NCI-H2227 (cell line): ENCODE results near the gene ZC3HAV1.
A peak's percentile ranks its signal among the peaks of the same experiment; 100 is the strongest.
"Not testable (repeated sequence)": the region's sequence is repeated elsewhere in the genome, so short reads cannot be mapped to it uniquely, and the experiment has no call there.

Experiments used
- DNase-seq: peaks from one replicate; lab custom pipeline; 2025; ENCODE audit not compliant: unreplicated experiment; lab: John Stamatoyannopoulos, UW

The ZC3HAV1 gene

GRCh38 chr7:139109188-139109982 is at the start of gene ZC3HAV1:
TSS of gene ZC3HAV1 (minus strand) at chr7:139109720. CDS start at chr7:139109331, 389 bp downstream.
- peak; percentile 83 for DNase-seq

DNA sequence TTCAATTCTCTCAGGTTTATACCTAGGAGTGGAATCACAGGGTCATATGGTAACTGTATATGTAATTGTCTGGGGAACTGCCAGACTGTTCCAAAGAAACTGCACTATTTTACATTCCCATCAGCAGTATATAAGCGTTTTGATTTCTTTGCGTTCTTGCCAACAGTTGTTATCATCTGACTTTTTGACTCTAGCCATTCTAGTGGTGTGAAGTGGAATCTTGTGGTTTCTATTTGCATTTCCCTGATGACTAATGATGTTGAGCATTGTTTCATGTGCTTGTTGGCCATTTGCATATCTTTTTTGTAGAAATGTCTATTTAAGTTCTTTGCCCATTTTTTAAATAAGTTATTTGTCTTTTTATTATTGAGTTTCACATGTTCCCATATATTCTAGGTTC is 44.3 kb upstream of the ZC3HAV1 start:
- no peak for DNase-seq

DNA sequence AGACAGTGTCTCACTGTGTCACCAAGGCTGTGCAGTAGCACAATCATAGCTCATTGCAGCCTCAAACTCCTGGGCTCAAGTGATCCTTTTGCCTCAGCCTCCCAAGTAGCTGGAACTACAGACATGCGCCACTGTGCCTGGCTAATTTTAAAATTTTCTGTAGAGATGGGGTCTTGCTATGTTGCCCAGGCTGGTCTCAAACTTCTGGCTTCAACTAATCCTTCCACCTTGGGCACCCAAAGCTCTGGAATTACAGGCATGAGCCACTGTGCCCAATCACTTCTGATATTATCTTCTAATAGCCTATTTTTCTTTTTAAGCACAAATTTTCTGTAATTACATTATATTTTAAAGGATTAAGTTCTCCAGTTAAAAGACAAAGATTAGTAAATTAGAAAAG is 42.6 kb upstream of the ZC3HAV1 start:
- DNase-seq: no peak

- DNase-seq: no peak
Measured at GRCh38 chr7:139139150-139139549, 29.6 kb upstream of the ZC3HAV1 start.

DNA sequence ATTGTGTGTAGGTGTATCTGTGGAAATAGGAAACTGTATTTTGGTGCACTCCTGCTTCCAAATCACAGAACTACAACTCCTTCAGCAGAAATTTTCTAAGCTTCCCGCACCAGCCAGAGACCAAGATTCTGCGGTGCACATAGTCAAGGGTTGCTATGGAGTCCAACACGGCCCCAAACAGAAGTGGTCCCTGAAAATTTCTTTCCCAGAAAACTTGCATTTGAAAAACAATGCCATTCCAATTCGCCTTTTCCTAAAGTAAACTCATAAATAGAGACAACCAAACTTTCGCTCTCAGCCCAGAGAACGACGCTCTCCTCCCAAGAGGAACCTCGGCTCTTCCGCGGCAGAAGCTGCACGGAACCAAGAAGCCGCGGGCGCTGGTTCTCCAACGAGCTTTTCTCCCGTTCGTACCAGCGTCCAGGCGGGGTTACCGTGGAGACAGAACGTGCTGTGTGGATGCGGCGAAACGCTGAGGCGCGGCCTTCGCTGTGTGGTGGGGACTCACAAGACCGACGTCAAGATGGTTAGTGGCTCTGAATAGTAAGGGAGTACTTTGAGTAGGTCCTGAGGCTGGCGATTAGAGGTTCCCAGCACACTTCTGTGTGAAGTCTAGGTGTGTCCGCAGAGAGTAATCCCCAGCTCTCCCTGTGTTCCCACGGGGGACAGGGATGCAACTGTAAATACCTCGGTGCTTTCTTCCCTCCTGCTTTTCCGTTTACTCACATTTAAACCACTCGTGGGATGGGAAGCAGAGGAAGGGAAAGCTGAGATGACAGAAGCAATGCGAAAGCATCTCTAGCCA is 24.0 kb upstream of the ZC3HAV1 start:
- peak; percentile 96 for DNase-seq

GRCh38 chr7:139132887-139133286 is 23.4 kb upstream of the ZC3HAV1 start:
- no peak for DNase-seq

DNA sequence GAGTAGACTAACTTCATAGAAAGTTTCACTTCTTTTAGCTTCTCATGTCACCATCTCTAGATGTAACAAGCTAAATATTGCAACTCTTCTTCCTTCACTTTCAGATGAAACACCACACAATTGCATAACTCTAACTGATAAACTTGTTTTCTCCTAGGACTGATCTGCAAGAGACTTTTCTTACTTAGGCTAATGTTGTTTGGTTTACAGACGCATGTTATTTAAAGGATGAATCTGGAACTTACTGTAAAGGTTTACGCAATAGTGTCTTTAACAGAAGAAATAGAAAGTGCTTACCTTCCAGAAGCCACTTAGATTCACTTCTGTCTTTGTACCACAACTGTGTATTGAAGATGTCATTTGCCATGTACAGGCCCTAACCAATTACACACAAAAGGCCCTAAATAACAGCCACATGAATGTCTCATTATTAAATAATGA is 22.1 kb upstream of the ZC3HAV1 start:
- DNase-seq: no peak

- not testable (repeated sequence) for DNase-seq
Measured at GRCh38 chr7:139129814-139130213, 20.3 kb upstream of the ZC3HAV1 start.

DNA sequence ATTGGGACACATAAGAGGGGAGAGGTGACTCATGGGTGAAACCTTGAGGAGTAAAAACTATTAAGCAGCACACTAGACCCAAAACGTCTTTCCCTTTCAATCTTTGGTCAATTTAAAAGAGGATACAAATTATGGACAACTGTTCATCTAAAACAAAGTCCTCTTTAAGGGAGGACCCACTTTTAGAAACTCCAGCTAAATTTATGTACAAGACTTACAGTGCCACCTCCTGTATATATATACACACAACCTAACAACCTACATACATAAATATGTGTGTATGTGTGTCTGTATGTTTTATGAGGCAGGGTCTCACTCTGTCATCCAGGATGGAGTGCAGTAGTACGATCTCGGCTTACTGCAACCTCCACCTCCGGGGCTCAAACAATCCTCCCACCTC is 18.1 kb upstream of the ZC3HAV1 start:
- no peak for DNase-seq

DNA sequence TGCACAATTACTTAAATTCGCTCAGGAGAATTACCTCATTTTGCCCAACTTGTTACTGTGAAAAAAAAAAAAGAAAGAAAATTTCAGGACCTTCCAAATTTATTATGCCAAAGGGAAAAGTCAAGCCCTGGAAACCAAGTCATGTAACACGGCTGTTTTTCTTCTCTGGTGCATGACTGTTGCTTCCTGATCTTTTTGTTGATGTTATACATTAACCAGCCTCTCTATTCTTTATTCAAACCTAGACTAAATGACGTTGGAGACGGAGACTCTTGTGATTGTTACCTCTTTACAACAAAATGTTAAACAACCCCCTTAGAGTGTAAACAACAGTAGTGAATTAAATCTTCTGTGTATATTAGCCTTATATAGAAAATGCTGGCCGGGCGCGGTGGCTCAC is 16.1 kb upstream of the ZC3HAV1 start:
- no peak for DNase-seq

- not testable (repeated sequence) for DNase-seq
Measured at GRCh38 chr7:139124995-139125394, 15.5 kb upstream of the ZC3HAV1 start.

GRCh38 chr7:139124084-139124914 is 14.8 kb upstream of the ZC3HAV1 start:
- no peak for DNase-seq

- DNase-seq: no peak
Measured at GRCh38 chr7:139119486-139119849, 9.9 kb upstream of the ZC3HAV1 start.

DNA sequence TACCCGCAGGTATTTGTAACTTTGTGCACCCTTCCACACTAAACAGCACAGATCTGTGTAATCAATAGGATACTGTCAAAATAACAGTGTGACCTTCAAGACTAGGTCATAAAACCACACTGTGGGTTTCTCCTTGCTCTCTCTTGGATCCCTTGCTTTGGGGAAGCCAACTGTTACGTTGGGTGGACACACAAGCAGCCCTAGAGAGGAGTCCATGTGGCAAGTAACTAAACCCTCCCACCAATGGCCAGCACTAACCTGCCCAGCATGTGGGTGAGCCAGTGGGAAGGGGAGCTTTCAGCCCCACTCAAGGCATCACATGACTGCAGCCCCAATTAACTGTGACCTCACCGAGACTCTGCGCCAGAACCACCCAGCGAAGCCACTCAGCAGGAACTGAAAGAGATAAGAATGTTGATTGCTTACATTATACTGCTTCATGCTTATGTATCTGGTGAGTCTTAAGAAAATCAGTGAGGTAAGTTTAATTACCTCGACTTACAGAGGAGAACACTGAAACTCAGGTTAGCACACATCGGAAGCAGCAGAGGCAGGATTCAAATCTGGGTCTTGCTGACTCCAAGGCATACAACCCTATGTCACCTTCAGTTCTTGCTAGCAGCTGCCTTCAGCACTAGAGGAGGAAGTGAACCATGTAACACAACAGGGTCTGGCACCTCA is 9.4 kb upstream of the ZC3HAV1 start:
- peak; percentile 29 for DNase-seq

GRCh38 chr7:139118234-139118804 is 8.8 kb upstream of the ZC3HAV1 start:
- DNase-seq: no peak

GRCh38 chr7:139117599-139118233 is 8.2 kb upstream of the ZC3HAV1 start:
- DNase-seq: no peak

DNA sequence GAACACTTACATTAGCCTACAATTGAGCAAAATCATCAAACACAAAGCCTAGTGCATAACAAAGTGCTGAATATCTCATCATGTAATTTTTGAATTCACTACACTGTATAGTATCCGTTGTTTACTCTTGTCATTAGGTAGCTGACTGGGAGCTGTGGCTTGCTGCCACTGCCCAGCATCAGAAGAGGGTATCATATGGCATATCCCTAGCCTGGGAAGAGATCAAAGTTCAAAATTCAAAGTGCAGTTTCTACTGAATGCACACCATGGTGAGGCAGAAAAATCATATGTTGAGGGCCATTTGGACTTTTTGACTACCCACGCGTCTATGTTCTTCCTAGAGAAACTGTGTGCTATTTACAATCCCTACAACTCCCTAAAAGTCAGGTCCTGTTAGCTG is 7.5 kb upstream of the ZC3HAV1 start:
- DNase-seq: no peak

DNA sequence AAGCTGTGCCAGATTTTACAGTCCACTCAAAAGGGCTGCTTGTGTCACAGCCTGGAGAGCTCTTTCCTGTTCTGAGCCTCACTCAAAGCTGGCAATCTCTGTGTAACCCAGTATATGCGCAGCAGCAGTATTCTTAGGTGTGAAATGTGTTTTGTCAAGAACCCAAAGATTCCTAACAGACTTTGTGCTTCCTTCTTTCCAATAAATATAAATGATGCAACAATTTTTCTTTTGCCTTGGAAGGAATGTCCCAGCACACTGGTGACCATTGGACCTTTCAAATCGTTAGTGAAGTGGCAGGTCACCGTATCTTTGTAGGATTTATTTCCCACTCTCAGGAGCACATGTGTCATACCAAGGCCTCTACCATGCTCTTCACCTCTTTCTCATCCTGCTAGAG is 5.6 kb upstream of the ZC3HAV1 start:
- DNase-seq: no peak

DNA sequence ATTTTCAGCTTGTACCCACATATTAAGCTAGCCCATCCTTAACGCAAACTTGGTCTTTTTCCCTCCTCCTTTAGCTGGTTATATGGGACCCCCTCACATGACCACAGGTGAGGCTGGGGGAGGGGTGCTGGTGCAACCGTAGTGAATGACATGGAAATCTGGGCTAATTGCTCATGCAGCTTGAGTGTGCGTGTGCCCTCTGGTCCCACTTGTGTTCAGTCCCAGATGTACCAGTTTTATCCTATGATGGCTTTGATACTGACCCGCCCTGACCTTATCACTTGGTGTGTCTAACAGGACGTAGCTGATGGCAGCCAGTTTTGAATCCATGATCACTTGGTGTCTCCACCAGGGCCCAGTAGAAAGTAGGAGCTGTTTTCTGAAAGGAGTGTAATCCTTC is 5.1 kb upstream of the ZC3HAV1 start:
- DNase-seq: no peak

- DNase-seq: no peak
Measured at GRCh38 chr7:139114018-139114417, 4.5 kb upstream of the ZC3HAV1 start.
